ENCODE results near the gene ABL1. TPM values are rescaled to one million over a fixed set of nuclear protein-coding genes. Genes with fewer than 3 reads are reported as not detected.
A peak's percentile ranks its signal among the peaks of the same experiment; 100 is the strongest.

The ABL1 gene
- total RNA-seq, 1 donor from 2014 or later: 91.0 TPM

DNA sequence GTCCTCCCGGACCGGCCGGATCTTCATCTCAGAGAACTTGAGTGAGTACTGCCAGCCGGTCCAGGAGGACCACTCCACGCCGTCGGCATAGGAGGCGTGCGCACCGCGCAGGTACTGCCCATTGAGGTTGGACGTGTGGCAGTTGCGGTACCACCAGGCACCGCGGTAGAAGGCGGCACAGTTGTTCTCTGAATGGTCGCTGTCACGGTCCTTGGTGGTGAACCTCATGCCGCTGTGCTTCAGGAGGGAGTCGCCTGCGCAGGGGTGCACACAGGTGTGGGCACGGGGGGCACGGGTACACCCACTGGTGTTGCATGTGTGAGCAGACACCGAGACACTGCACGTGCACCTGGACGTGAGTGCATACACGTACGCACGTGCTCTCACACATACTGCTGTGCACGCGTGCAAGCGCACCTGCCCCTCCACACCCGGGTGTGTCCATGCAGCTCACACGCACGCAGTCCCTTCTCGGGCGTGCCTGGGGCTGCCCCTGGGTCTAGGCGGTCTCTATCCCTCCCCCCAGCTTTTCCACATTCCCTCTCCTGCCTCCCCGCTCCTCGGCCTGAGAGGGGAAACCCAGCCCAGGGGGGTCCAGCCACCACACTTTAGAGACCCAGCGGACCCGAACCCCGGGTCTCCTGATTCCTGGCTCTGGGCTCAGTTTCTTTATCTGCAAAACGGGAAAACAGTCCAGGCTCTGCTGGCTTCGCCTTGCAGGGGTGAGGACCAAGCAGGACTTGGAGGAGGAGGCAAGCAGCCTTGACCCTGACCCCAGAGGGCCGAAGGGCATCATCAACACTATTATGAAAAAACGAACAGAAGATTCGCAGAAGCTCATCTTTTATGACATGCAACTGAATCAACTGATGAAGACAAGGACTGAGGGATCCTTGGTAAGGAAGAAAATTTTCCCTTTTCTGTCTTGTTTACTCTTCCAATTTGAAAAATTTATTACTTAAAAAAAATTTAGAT is 69.3 kb downstream of the ABL1 start:
- Mint-ChIP-seq H3K9me3 (no peaks in the 10 kb centered on the region), H3K36me3 (ENCODE audit: low read depth) (no peaks in the 10 kb centered on the region), H3K27ac (ENCODE audit: unreplicated experiment) (no peak overlapping the region), H3K27me3 (ENCODE audit: low read depth) (peaks cover 7% of the 10 kb centered on the region), H3K4me3 (no peak overlapping the region), H3K4me1 (peaks cover 6% of the 10 kb centered on the region)
- TF ChIP-seq, protein P1, sequence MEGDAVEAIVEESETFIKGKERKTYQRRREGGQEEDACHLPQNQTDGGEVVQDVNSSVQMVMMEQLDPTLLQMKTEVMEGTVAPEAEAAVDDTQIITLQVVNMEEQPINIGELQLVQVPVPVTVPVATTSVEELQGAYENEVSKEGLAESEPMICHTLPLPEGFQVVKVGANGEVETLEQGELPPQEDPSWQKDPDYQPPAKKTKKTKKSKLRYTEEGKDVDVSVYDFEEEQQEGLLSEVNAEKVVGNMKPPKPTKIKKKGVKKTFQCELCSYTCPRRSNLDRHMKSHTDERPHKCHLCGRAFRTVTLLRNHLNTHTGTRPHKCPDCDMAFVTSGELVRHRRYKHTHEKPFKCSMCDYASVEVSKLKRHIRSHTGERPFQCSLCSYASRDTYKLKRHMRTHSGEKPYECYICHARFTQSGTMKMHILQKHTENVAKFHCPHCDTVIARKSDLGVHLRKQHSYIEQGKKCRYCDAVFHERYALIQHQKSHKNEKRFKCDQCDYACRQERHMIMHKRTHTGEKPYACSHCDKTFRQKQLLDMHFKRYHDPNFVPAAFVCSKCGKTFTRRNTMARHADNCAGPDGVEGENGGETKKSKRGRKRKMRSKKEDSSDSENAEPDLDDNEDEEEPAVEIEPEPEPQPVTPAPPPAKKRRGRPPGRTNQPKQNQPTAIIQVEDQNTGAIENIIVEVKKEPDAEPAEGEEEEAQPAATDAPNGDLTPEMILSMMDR (conservative IDR thresholded peaks at IDR 0.05): no peak
- no peak for DNase-seq (ENCODE audit: low read depth, low spot score)

DNA sequence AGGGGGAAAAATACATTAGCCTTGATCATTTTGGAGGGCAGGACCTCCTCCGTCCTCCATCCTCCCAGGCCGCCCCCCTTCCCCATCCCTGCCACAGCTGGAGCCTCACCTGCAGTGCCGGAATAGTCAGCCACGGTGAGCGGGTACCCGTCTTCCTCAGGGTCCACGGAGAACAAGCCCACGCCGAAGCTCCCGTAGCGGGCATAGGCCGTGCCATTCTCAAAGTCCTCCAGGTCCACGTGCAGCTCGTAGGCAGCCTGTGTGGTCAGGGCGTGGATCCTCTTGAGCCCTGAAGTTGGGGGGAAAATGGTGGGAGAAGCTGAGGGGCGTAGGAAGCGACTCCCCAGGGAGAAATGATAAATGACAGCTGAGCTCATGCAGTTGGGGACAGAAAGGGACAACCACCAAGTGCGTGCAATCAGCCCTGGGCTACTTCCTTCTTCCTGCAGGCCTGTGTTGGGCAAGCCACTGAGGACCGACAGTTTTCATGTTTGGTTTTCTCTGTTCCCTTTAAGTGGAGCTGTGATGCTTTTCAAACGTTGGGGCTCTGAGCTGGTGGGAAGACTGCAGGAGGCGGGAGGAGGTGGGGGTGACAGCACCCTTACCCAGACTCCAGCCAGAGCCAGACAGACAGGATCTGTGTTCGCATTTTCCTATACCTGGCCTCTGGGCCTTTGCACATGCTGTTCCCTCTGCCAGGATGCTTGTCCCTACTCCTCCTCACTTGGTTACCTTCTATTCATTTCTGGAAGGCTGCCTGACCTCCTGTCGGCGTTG is 70.3 kb downstream of the ABL1 start:
- peaks cover 3% of the 10 kb centered on the region for H3K27me3 Mint-ChIP-seq (ENCODE audit: low read depth)
- peaks cover 6% of the 10 kb centered on the region for H3K4me1 Mint-ChIP-seq
- no peak overlapping the region for H3K27ac Mint-ChIP-seq (ENCODE audit: unreplicated experiment)
- no peaks in the 10 kb centered on the region for H3K9me3 Mint-ChIP-seq
- no peak for DNase-seq (ENCODE audit: low read depth, low spot score)
- no peaks in the 10 kb centered on the region for H3K36me3 Mint-ChIP-seq (ENCODE audit: low read depth)
- TF ChIP-seq, protein P1 (conservative IDR thresholded peaks at IDR 0.05): no peak
- no peak overlapping the region for H3K4me3 Mint-ChIP-seq

DNA sequence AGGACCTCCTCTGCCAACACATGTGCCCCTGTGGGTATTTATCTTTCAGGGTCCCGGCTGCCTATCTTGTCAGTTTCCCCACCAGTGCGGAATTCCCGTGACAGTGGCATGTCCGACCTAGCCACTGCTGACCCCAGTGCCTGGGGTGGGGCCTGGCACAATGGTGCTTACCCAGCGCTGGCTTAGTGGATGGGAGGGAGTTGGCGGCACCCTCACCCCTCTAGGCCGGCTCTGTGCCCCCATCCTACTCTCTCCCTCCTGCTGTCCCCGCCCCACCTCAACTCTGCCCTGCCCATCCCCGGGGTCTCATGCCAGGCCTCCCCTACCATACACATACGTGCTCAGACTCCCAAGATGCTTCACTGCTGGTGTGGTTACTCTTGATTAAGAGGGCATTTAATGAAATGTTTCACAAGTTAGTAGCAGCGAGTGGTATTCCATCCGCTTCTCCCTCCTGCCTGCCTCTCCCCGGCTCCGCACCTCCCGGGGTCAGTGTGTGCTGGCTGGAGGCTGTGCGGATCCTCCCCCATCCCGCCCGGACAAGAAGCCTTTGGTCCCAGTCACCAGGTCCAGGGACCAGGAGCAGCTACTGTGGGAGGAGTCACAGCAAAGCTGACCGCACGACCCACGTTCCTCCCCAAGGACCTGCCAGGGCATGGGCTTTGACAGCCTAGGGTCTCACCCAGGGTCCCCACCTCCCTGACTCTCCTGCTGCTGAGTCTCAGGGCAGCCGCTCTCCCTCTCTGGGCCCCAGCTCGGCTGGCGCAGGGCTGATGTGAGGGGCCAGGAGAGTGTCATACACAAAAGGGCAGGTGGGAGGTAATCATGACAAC is 71.1 kb downstream of the ABL1 start:
- H3K4me3 Mint-ChIP-seq: no peak overlapping the region
- H3K36me3 Mint-ChIP-seq (ENCODE audit: low read depth): no peaks in the 10 kb centered on the region
- H3K4me1 Mint-ChIP-seq: peaks cover 13% of the 10 kb centered on the region
- H3K27ac Mint-ChIP-seq (ENCODE audit: unreplicated experiment): no peak overlapping the region
- no peaks in the 10 kb centered on the region for H3K9me3 Mint-ChIP-seq
- H3K27me3 Mint-ChIP-seq (ENCODE audit: low read depth): peaks cover 3% of the 10 kb centered on the region
- no peak for DNase-seq (ENCODE audit: low read depth, low spot score)
- TF ChIP-seq, protein P1 (conservative IDR thresholded peaks at IDR 0.05): no peak

DNA sequence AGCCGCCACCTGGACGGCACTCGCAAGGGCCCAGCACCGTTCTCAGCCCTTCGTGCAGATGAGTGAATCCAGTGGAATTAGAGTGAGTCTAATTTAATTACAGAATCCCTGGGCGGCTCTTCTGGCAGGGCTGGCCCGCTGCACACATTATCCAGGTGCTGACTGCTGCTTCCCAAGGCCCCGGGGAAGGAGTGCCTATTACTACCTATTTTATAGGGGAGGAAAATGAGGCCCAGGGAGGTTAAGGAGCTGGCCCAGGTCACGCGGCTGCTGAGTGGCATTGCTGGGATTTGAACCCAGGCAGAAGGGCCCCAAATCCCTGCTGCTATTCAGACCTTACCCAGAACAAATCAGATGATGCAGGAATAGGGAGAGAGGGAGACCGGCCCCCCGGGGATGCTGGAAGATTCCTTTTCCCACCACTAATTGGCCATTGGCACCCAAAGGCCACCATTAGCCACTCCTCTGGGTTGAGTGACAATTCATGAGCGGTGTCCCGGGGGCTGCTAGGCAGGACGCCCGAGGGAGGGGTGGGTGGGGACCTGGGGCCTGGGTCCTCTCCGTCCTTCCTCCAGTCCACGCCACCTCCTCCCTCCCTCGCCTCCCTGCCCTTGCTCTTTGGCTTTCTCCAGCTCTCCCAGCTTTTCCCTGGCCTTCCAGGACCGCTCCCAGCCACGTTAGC is 71.8 kb downstream of the ABL1 start:
- DNase-seq (ENCODE audit: low read depth, low spot score): no peak
- TF ChIP-seq, protein P1 (conservative IDR thresholded peaks at IDR 0.05): no peak
- H3K36me3 Mint-ChIP-seq (ENCODE audit: low read depth): no peaks in the 10 kb centered on the region
- no peak overlapping the region for H3K4me3 Mint-ChIP-seq
- H3K4me1 Mint-ChIP-seq: peaks cover 13% of the 10 kb centered on the region
- peaks cover 3% of the 10 kb centered on the region for H3K27me3 Mint-ChIP-seq (ENCODE audit: low read depth)
- H3K9me3 Mint-ChIP-seq: no peaks in the 10 kb centered on the region
- H3K27ac Mint-ChIP-seq (ENCODE audit: unreplicated experiment): peak overlapping the region; percentile 9
